H9 (cell line): Measurements from ENCODE around the gene DENND1A. TPM values are rescaled to one million over a fixed set of nuclear protein-coding genes. Genes with fewer than 3 reads are reported as not detected.

ENCODE experiments used
- DNase-seq: peaks from one replicate; pipeline ENCODE4 v3.0.0-alpha.2; 2017
- H2AFZ ChIP-seq: one replicate; pipeline ENCODE4 v1.6.1; 2013; ENCODE audit warnings: mild to moderate bottlenecking, low read length, control low read depth, moderate library complexity
- H2AK5ac ChIP-seq: 2 replicates; pipeline ENCODE4 v1.6.1; 2013; ENCODE audit warnings: low read length, control low read depth, mixed read lengths; ENCODE audit not compliant: insufficient read length
- H2BK120ac ChIP-seq: one replicate; pipeline ENCODE4 v1.6.1; 2013; ENCODE audit warnings: low read depth, mild to moderate bottlenecking, low read length, control low read depth, inconsistent platforms; ENCODE audit not compliant: poor library complexity, severe bottlenecking
- H2BK12ac ChIP-seq: 2 replicates; pipeline ENCODE4 v1.6.1; 2013; ENCODE audit warnings: low read length, control low read depth, mixed read lengths, low read depth; ENCODE audit not compliant: insufficient read length
- H2BK15ac ChIP-seq: 2 replicates; pipeline ENCODE4 v1.6.1; 2013; ENCODE audit warnings: low read depth, low read length, control low read depth
- H2BK20ac ChIP-seq: one replicate; pipeline ENCODE4 v1.6.1; 2013; ENCODE audit warnings: low read depth, mild to moderate bottlenecking, low read length, control low read depth, inconsistent platforms; ENCODE audit not compliant: poor library complexity, severe bottlenecking
- H2BK5ac ChIP-seq: 2 replicates; pipeline ENCODE4 v1.6.1; 2013; ENCODE audit warnings: low read length, control low read depth, mixed read lengths; ENCODE audit not compliant: insufficient read length
- H3K14ac ChIP-seq: 2 replicates; pipeline ENCODE4 v1.6.1; 2013; ENCODE audit warnings: low read length, control low read depth; ENCODE audit not compliant: insufficient read depth
- H3K18ac ChIP-seq: 2 replicates; pipeline ENCODE4 v1.6.1; 2013; ENCODE audit warnings: low read depth, mild to moderate bottlenecking, mixed read lengths, low read length, control low read depth; ENCODE audit not compliant: insufficient read length
- H3K23ac ChIP-seq: 2 replicates; pipeline ENCODE4 v1.6.1; 2013; ENCODE audit warnings: low read length, control low read depth, mixed read lengths, low read depth; ENCODE audit not compliant: insufficient read length
- H3K23me2 ChIP-seq: 2 replicates; pipeline ENCODE4 v1.6.1; 2013; ENCODE audit warnings: low read depth, mild to moderate bottlenecking, mixed read lengths, low read length, control low read depth; ENCODE audit not compliant: insufficient read length, poor library complexity, severe bottlenecking
- H3K27ac ChIP-seq: 2 replicates; pipeline ENCODE4 v1.5.1; 2013; ENCODE audit warnings: low read length, control low read depth, mixed read lengths, low read depth; ENCODE audit not compliant: insufficient read length
- H3K27me3 ChIP-seq: 2 replicates; pipeline ENCODE4 v1.6.1; 2013; ENCODE audit warnings: low read length, control low read depth, inconsistent platforms; ENCODE audit not compliant: insufficient read depth
- H3K4ac ChIP-seq: 2 replicates; pipeline ENCODE4 v1.6.1; 2013; ENCODE audit warnings: low read depth, mild to moderate bottlenecking, control low read depth, inconsistent platforms, low read length, moderate library complexity
- H3K4me1 ChIP-seq: 2 replicates; pipeline ENCODE4 v1.6.1; 2013; ENCODE audit warnings: low read length, control low read depth, inconsistent platforms; ENCODE audit not compliant: insufficient read depth
- H3K4me2 ChIP-seq: 2 replicates; pipeline ENCODE4 v1.6.1; 2013; ENCODE audit warnings: low read length, control low read depth, mixed read lengths; ENCODE audit not compliant: insufficient read length, insufficient read depth
- H3K56ac ChIP-seq: 2 replicates; pipeline ENCODE4 v1.6.1; 2013; ENCODE audit warnings: low read depth, mild to moderate bottlenecking, mixed read lengths, low read length, control low read depth; ENCODE audit not compliant: insufficient read length
- H3K79me1 ChIP-seq: 2 replicates; pipeline ENCODE4 v1.6.1; 2013; ENCODE audit warnings: low read depth, mild to moderate bottlenecking, moderate library complexity, low read length, control low read depth, inconsistent platforms; ENCODE audit not compliant: insufficient read depth, poor library complexity, severe bottlenecking
- H3K79me2 ChIP-seq: 2 replicates; pipeline ENCODE4 v1.6.1; 2013; ENCODE audit warnings: low read length, control low read depth, inconsistent platforms; ENCODE audit not compliant: insufficient read depth
- H3K9ac ChIP-seq: 2 replicates; pipeline ENCODE4 v1.6.1; 2013; ENCODE audit warnings: low read length, control low read depth, mixed read lengths; ENCODE audit not compliant: insufficient read length; ENCODE audit errors: extremely low read depth
- H3K9me3 ChIP-seq: one replicate; pipeline ENCODE4 v1.6.1; 2013; ENCODE audit warnings: low read depth, low read length, inconsistent platforms; ENCODE audit not compliant: control insufficient read depth
- H3T11ph ChIP-seq: one replicate; pipeline ENCODE4 v1.6.1; 2013; ENCODE audit warnings: mild to moderate bottlenecking, low read length, control low read depth, inconsistent platforms
- H4K20me1 ChIP-seq: one replicate; pipeline ENCODE4 v1.6.1; 2013; ENCODE audit not compliant: control insufficient read depth, insufficient read length, insufficient read depth
- H4K5ac ChIP-seq: 2 replicates; pipeline ENCODE4 v1.6.1; 2013; ENCODE audit warnings: low read depth, mild to moderate bottlenecking, mixed read lengths, low read length, control low read depth; ENCODE audit not compliant: insufficient read length
- H4K8ac ChIP-seq: replicated peaks from 2 replicates; pipeline ENCODE4 v1.6.1; 2013; ENCODE audit warnings: low read length, control low read depth, mixed read lengths, low read depth; ENCODE audit not compliant: insufficient read length
- H4K91ac ChIP-seq: 2 replicates; pipeline ENCODE4 v1.6.1; 2013; ENCODE audit warnings: low read depth, mild to moderate bottlenecking, moderate library complexity, mixed read lengths, low read length, control low read depth; ENCODE audit not compliant: insufficient read length
- H3K27ac Mint-ChIP-seq, 3 experiments: 2 replicates in 2 of 3; 3 replicates in 1 of 3; pipeline ENCODE4 v1.8.0; 2020 to 2021; ENCODE audit warnings: mixed read lengths in 3 of 3, mild to moderate bottlenecking in 1 of 3, moderate library complexity in 1 of 3
- H3K27me3 Mint-ChIP-seq: 2 replicates; pipeline ENCODE4 v1.8.0; 2021; ENCODE audit warnings: low read depth, mild to moderate bottlenecking, moderate library complexity, mixed read lengths
- H3K36me3 Mint-ChIP-seq, 3 experiments: 2 replicates in 2 of 3; 3 replicates in 1 of 3; pipeline ENCODE4 v1.8.0; 2020 to 2021; ENCODE audit warnings: low read depth in 3 of 3, mixed read lengths in 3 of 3; ENCODE audit not compliant: insufficient read depth in 1 of 3
- H3K4me1 Mint-ChIP-seq, 2 experiments: 2 replicates each; pipeline ENCODE4 v1.8.0; 2020; ENCODE audit warnings: mixed read lengths in 2 of 2
- H3K4me3 Mint-ChIP-seq, 2 experiments: 2 replicates in 1 of 2; 3 replicates in 1 of 2; pipeline ENCODE4 v1.8.0; 2020 to 2021; ENCODE audit warnings: mild to moderate bottlenecking in 2 of 2, mixed read lengths in 2 of 2, moderate library complexity in 1 of 2
- H3K9me3 Mint-ChIP-seq, 2 experiments: 2 replicates in 1 of 2; 3 replicates in 1 of 2; pipeline ENCODE4 v1.8.0; 2020; ENCODE audit warnings: mild to moderate bottlenecking in 2 of 2, mixed read lengths in 2 of 2, moderate library complexity in 1 of 2
- CTCF ChIP-seq: fragments of 200-600 bp; sonication (generic); conservative IDR thresholded peaks from 3 replicates; pipeline ENCODE4 v1.8.0; 2021; ENCODE audit warnings: antibody characterized with exemption, mild to moderate bottlenecking
- WGBS: extraction: QIAGEN DNeasy Blood & Tissue Kit; methylation state at CpG from one replicate; pipeline ENCODE4 v1.1.7; 2013; ENCODE audit warnings: missing lambda C conversion rate, low lambda C conversion rate, mixed read lengths; ENCODE audit not compliant: insufficient read length; ENCODE audit errors: extremely low coverage; 5-methylcytosine and 5-hydroxymethylcytosine counted together
- total RNA-seq: library from RNA; stranded (reverse); gene quantifications from 2 replicates; pipeline ENCODE4 v1.2.1, GENCODE V29; 2021

Gene DENND1A
- total RNA-seq, 1 experiment from 2014 or later = 20.4 TPM

- peaks cover 0 to 7% (median 0%) of the 10 kb centered on the region in 3 experiments; a peak in 5 of 7 replicates for H3K36me3 Mint-ChIP-seq
- H3K4me2 ChIP-seq = no peak overlapping the region
- peaks cover 12 to 14% of the 10 kb centered on the region in 2 experiments for H3K4me1 Mint-ChIP-seq
- H3K18ac ChIP-seq = no peak overlapping the region
- no peak overlapping the region for H3K4ac ChIP-seq
- no peaks in the 10 kb centered on the region; the same call in 1 of the 2 replicates for H3K27me3 Mint-ChIP-seq
- no peak for DNase-seq
- no peak overlapping the region for H4K8ac ChIP-seq
- no peak overlapping the region for H2BK12ac ChIP-seq
- H3K79me2 ChIP-seq = no peaks in the 10 kb centered on the region
- no peak overlapping the region for H3K9ac ChIP-seq
- no peak overlapping the region for H2BK20ac ChIP-seq
- peaks cover 7% of the 10 kb centered on the region; the same call in 1 of the 2 replicates for H3K4me1 ChIP-seq
- H3K27ac Mint-ChIP-seq = peak overlapping the region in 2 of 3 experiments; percentile 46 to 49; a peak in 3 of 7 replicates
- no peak overlapping the region for H3K23ac ChIP-seq
- no peak for TF ChIP-seq CTCF
- H2AFZ ChIP-seq = no peak overlapping the region
- no peaks in the 10 kb centered on the region for H3K79me1 ChIP-seq
- H3T11ph ChIP-seq = no peak overlapping the region
- no peaks in the 10 kb centered on the region for H4K20me1 ChIP-seq
- H2AK5ac ChIP-seq = no peak overlapping the region
- H3K27me3 ChIP-seq = no peaks in the 10 kb centered on the region
- H2BK5ac ChIP-seq = no peak overlapping the region
- H3K14ac ChIP-seq = no peak overlapping the region
- no peak overlapping the region for H3K27ac ChIP-seq
- H2BK15ac ChIP-seq = no peak overlapping the region
- H3K4me3 Mint-ChIP-seq = no peak overlapping the region
- no CpG with 5 or more reads among the region's 22 CpGs for WGBS
- H3K56ac ChIP-seq = no peak overlapping the region
- H4K91ac ChIP-seq = no peak overlapping the region
- H3K23me2 ChIP-seq = no peaks in the 10 kb centered on the region
- H2BK120ac ChIP-seq = no peak overlapping the region
- no peaks in the 10 kb centered on the region for H3K9me3 Mint-ChIP-seq
- H4K5ac ChIP-seq = no peak overlapping the region
- no peaks in the 10 kb centered on the region for H3K9me3 ChIP-seq
Measured at GRCh38 chr9:123556464-123557435, 373.2 kb downstream of the DENND1A start.
